ENCODE measurements around the gene SCD5. TPM values are rescaled to one million over a fixed set of nuclear protein-coding genes. Genes with fewer than 3 reads are reported as not detected.
A peak's percentile ranks its signal among the peaks of the same experiment; 100 is the strongest.

The SCD5 gene
- total and polyA plus RNA-seq, 7 donors = 0.69 to 30.7 (median 27.3) TPM

DNA sequence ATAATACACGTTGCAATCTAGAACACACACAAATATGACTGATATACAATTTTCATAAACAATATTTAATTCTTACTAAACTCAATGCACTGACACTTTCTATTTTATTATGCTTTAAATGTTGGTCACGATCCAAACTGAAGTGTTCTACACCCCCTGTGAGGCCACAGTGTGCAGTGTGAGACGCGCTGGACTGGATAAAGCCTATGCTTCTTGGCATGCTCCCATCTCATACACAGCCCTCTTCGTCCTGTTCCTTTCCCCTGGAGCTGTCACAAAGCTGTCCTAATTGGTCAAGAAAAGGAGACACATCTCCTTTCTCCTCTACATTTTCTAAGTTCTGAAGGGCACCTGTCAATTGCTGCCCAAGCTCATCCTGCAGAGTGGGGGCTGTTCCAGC, 72.0 kb downstream of the SCD5 start:
- 70 to 83% methylated on average over 5 of the region's 5 CpGs for WGBS, 2 donors
- Histone ChIP-seq H3K27ac (no peak overlapping the region), H3K4me1 (peaks cover 0 to 14% (median 6%) of the 10 kb centered on the region in 4 donors), H3K9me3 (no peaks in the 10 kb centered on the region), H3K27me3 (no peaks in the 10 kb centered on the region), H3K4me3 (no peak overlapping the region), H3K36me3 (no peaks in the 10 kb centered on the region)
- TF ChIP-seq POLR2A (IDR thresholded peaks at IDR 0.05) = no peak
- TF ChIP-seq, protein P1, sequence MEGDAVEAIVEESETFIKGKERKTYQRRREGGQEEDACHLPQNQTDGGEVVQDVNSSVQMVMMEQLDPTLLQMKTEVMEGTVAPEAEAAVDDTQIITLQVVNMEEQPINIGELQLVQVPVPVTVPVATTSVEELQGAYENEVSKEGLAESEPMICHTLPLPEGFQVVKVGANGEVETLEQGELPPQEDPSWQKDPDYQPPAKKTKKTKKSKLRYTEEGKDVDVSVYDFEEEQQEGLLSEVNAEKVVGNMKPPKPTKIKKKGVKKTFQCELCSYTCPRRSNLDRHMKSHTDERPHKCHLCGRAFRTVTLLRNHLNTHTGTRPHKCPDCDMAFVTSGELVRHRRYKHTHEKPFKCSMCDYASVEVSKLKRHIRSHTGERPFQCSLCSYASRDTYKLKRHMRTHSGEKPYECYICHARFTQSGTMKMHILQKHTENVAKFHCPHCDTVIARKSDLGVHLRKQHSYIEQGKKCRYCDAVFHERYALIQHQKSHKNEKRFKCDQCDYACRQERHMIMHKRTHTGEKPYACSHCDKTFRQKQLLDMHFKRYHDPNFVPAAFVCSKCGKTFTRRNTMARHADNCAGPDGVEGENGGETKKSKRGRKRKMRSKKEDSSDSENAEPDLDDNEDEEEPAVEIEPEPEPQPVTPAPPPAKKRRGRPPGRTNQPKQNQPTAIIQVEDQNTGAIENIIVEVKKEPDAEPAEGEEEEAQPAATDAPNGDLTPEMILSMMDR (IDR thresholded peaks at IDR 0.05) = no peak
- no peak for TF ChIP-seq EP300 (IDR thresholded peaks at IDR 0.05)
- no peak for TF ChIP-seq POLR2AphosphoS5 (IDR thresholded peaks at IDR 0.05)
- no peak for DNase-seq
- intact Hi-C loops (cut with DNase I) = no loop called here

DNA sequence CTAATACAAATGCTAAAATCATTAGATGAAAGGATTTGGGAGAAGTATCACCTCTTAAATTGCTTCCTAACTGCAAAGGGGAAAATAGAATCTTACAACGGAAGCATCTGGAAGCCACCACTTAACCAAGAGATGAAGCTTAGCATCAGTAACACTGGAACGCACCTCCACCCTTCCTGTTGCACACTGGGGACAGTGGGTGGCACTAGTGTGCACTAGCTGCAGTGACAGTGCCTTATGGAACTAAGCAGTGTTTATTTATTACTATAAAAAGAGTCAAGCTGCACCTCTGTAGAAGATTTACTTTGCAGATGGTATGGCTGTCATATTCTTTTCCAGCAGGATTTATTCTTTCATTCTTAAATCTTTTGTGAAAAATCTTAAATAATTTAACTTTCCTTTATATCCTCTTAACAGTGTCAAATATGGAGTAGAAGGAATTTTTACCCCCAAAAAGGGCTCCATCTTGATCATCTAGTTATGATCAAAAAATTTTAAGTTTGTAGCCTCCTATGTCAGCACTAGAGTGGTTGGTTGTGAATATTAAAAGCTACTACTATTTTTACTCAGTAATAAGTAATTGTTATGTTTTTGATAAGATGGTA, 76.7 kb downstream of the SCD5 start:
- no peak overlapping the region for H3K4me3 ChIP-seq
- no peak for DNase-seq
- H3K9me3 ChIP-seq = no peaks in the 10 kb centered on the region
- H3K4me1 ChIP-seq = peaks cover 0 to 15% (median 0%) of the 10 kb centered on the region in 4 donors
- 33 to 36% methylated on average over 2 of the region's 2 CpGs for WGBS, 2 donors
- H3K27ac ChIP-seq = no peak overlapping the region
- intact Hi-C loops (cut with DNase I) = no loop called here
- TF ChIP-seq, protein P1 (IDR thresholded peaks at IDR 0.05) = no peak
- no peak for TF ChIP-seq POLR2A (IDR thresholded peaks at IDR 0.05)
- no peaks in the 10 kb centered on the region for H3K27me3 ChIP-seq
- H3K36me3 ChIP-seq = no peaks in the 10 kb centered on the region

DNA sequence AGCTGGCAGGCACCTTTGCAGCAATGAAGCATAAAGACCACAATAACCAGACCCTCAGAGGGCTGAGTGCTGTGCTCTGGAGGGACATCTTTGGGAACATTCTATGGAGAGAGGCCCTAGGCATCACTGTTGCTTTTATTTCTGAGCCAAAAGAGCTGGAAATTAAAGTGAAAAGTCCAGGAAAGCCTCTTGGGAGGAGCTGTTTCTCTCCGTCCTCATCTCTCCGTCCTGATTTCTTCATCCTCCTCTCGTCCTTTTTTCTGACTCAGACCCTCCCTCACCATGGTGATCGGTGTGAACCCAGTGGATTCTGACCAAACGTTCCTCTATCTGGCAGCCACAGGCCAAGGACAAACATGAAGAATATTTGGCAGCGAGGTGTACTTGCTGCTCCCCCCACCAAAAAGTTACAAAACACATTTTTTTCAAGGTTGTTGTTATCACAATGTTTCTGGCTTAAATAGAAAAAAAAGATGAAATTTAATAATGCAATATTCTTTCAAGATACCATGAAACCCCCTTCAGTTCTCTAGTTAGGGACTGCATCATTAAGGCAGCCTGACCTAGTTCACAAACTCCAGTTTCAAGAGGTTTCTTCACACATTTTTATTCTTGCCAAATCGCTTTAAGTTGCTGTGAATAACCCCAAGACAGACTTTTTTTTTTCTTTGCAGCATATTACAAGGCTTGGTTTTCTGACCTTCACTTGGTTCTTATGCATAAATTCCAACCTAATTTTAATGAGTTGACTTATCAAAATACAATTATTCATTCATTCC, 80.2 kb downstream of the SCD5 start:
- WGBS, 2 donors = 71 to 77% methylated on average over 7 of the region's 7 CpGs
- H3K27me3 ChIP-seq = no peaks in the 10 kb centered on the region
- no peaks in the 10 kb centered on the region for H3K36me3 ChIP-seq
- H3K27ac ChIP-seq = peak overlapping the region in 2 of 4 donors; percentile 7 to 54
- peaks cover 0 to 15% (median 0%) of the 10 kb centered on the region in 4 donors for H3K4me1 ChIP-seq
- no peak for TF ChIP-seq POLR2A (IDR thresholded peaks at IDR 0.05)
- peak in 2 of 4 donors; percentile 6 to 7 for TF ChIP-seq POLR2AphosphoS5 (IDR thresholded peaks at IDR 0.05)
- no peaks in the 10 kb centered on the region for H3K9me3 ChIP-seq
- peak; percentile 86 for DNase-seq
- H3K4me3 ChIP-seq = no peak overlapping the region
- intact Hi-C loops (cut with DNase I) = no loop called here

DNA sequence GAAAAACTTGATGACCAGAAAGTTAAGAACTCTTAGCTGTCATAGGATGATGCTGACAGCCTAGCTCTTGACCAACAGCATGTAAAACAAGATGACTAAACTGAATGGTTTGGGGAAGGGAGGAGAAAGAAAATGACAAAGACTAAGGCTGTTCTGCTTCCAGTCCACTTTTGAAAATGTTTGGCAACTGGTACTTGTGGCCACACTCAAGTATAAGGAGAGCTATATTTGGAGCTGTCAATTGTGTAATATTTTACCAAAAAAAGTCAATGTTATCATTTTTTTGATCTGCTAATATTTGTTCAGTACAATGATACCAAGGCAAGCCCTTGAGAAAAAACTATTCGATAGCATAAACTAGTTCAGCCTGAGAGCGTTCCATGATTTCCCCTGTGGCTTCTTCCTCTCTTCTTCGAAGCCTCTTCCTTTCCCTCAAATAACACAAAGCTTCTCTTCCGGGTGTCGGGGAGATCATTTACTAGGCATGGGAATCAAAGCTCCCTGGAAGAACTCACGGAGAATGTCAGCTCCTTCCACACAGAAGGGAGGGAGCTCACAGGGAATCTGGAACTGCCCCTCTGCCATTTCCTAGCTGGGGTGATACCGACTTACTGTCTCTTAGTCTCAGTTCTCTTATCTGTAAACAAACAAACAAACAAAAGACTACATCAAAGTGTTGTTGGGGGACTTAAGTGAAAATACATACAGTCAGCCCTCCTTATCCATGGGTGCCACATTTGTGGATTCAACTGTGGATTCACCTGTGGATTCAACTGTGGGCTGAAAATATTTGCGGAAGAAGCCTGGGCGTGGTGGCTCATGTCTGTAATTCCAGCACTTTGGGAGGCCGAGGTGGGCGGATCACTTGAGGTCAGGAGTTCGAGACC, 82.6 kb downstream of the SCD5 start:
- no peak for DNase-seq
- Histone ChIP-seq H3K36me3 (no peaks in the 10 kb centered on the region), H3K4me1 (peaks cover 0 to 9% (median 0%) of the 10 kb centered on the region in 4 donors), H3K27me3 (no peaks in the 10 kb centered on the region), H3K27ac (peak overlapping the region in 1 of 4 donors; percentile 19), H3K4me3 (no peak overlapping the region), H3K9me3 (no peaks in the 10 kb centered on the region)
- intact Hi-C loops (cut with DNase I) = no loop called here
- WGBS, 2 donors = 58 to 70% methylated on average over 12 of the region's 12 CpGs
- TF ChIP-seq EP300 (IDR thresholded peaks at IDR 0.05) = no peak
- TF ChIP-seq, protein P1 (IDR thresholded peaks at IDR 0.05) = no peak
- TF ChIP-seq POLR2A (IDR thresholded peaks at IDR 0.05) = no peak
- no peak for TF ChIP-seq POLR2AphosphoS5 (IDR thresholded peaks at IDR 0.05)

DNA sequence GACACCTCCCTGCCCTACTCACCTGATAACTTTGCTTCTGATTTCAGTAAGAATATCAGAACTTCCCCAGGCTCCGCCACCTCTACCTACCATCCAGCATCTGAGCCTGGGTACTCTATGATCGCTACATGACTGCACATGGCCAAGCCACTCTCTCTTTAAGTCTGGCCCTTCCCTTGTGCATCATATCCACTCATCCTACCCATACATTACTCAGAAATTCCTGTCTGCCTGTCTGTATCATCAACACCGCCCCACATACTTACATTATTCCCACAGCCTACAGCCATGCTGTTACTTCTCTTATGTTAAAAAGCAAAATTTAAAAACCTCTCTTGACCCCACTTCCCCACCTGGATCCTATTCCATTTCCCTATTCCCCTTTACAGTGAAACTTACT, 84.7 kb downstream of the SCD5 start:
- H3K27ac ChIP-seq = no peak overlapping the region
- H3K9me3 ChIP-seq = no peaks in the 10 kb centered on the region

More for the DNA sequence above, 84.7 kb downstream of the SCD5 start:
- H3K36me3 ChIP-seq = no peaks in the 10 kb centered on the region
- no peak overlapping the region for H3K4me3 ChIP-seq
- TF ChIP-seq, protein P1 (IDR thresholded peaks at IDR 0.05) = no peak
- no peak for TF ChIP-seq EP300 (IDR thresholded peaks at IDR 0.05)
- no peak for TF ChIP-seq POLR2AphosphoS5 (IDR thresholded peaks at IDR 0.05)
- no peak for TF ChIP-seq POLR2A (IDR thresholded peaks at IDR 0.05)
- no peaks in the 10 kb centered on the region for H3K27me3 ChIP-seq
- no peak for DNase-seq
- H3K4me1 ChIP-seq = peaks cover 0 to 11% (median 0%) of the 10 kb centered on the region in 4 donors
- intact Hi-C loops (cut with DNase I) = no loop called here
- WGBS, 2 donors = 96 to 97% methylated on average over 3 of the region's 3 CpGs

All from sigmoid colon (tissue), 7 donors.